Measurements from ENCODE around the gene PSMB1.
A peak's percentile ranks its signal among the peaks of the same experiment; 100 is the strongest.

Gene PSMB1

GRCh38 chr6:170545405-170545804, 7.7 kb downstream of the PSMB1 start:
- no peak overlapping the region for H3K23ac ChIP-seq (ENCODE audit: low read length in 2 of 2)
- H2BK12ac ChIP-seq (ENCODE audit: low read length in 2 of 2) = no peak overlapping the region
- no peak overlapping the region for H2BK5ac ChIP-seq (ENCODE audit: low read depth, low read length, poor library complexity, severe bottlenecking)
- WGBS = 22% methylated on average over 2 of the region's 2 CpGs
- H2AFZ ChIP-seq (ENCODE audit: low read depth, low read length) = no peak overlapping the region
- no peaks in the 10 kb centered on the region for H3K9me3 ChIP-seq (ENCODE audit: control insufficient read depth, low read length)
- H4K91ac ChIP-seq (ENCODE audit: low read length) = no peak overlapping the region
- H3K4me2 ChIP-seq (ENCODE audit: low read length, poor library complexity, severe bottlenecking) = no peak overlapping the region
- H2BK120ac ChIP-seq (ENCODE audit: low read depth, low read length) = no peak overlapping the region
- H2BK15ac ChIP-seq (ENCODE audit: low read depth, poor library complexity, severe bottlenecking) = no peak overlapping the region
- no peaks in the 10 kb centered on the region for H3K4me1 ChIP-seq (ENCODE audit: control insufficient read depth, insufficient read depth, low read depth, low read length)
- no peak overlapping the region for H3K18ac ChIP-seq (ENCODE audit: low read depth in 1 of 2, low read length in 2 of 2)
- H3K79me1 ChIP-seq (replicated peaks; ENCODE audit: low read length, poor library complexity, severe bottlenecking) = peaks cover 19% of the 10 kb centered on the region
- no peak overlapping the region for H3K4me3 ChIP-seq (ENCODE audit: insufficient read depth in 1 of 2, low read depth in 1 of 2, low read length in 2 of 2)
- no peak overlapping the region for H3K4ac ChIP-seq (ENCODE audit: low read depth in 1 of 2, low read length in 2 of 2)
- H3K27ac ChIP-seq (ENCODE audit: low read length, poor library complexity, severe bottlenecking) = no peak overlapping the region
- H3K36me3 ChIP-seq (ENCODE audit: control insufficient read depth in 1 of 2, insufficient read depth in 2 of 2, low read depth in 1 of 2, low read length in 2 of 2) = peaks cover 12 to 97% of the 10 kb centered on the region in 2 experiments
- no peak overlapping the region for H4K8ac ChIP-seq (ENCODE audit: low read length)
- DNase-seq = peak; percentile 50
- no peaks in the 10 kb centered on the region for H3K27me3 ChIP-seq (ENCODE audit: control insufficient read depth in 1 of 2, insufficient read depth in 1 of 2, low read length in 2 of 2)
- H3K9ac ChIP-seq (ENCODE audit: low read length) = no peak overlapping the region
- no peak overlapping the region for H3K14ac ChIP-seq (ENCODE audit: low read length in 2 of 2)
- H2AK5ac ChIP-seq (ENCODE audit: low read length, severe bottlenecking) = no peak overlapping the region

GRCh38 chr6:170542031-170542719, 10.9 kb downstream of the PSMB1 start:
- H3K14ac ChIP-seq (ENCODE audit: low read length in 2 of 2) = no peak overlapping the region
- H2BK15ac ChIP-seq (ENCODE audit: low read depth, poor library complexity, severe bottlenecking) = no peak overlapping the region
- H4K8ac ChIP-seq (ENCODE audit: low read length) = no peak overlapping the region
- peak; percentile 38 for DNase-seq
- no peak overlapping the region for H2BK120ac ChIP-seq (ENCODE audit: low read depth, low read length)
- no peak overlapping the region for H4K91ac ChIP-seq (ENCODE audit: low read length)
- no peak overlapping the region for H3K4ac ChIP-seq (ENCODE audit: low read depth in 1 of 2, low read length in 2 of 2)
- H3K79me1 ChIP-seq (replicated peaks; ENCODE audit: low read length, poor library complexity, severe bottlenecking) = peaks cover 28% of the 10 kb centered on the region
- H3K18ac ChIP-seq (ENCODE audit: low read depth in 1 of 2, low read length in 2 of 2) = no peak overlapping the region
- peaks cover 24 to 99% of the 10 kb centered on the region in 2 experiments for H3K36me3 ChIP-seq (ENCODE audit: control insufficient read depth in 1 of 2, insufficient read depth in 2 of 2, low read depth in 1 of 2, low read length in 2 of 2)
- no peaks in the 10 kb centered on the region for H3K4me1 ChIP-seq (ENCODE audit: control insufficient read depth, insufficient read depth, low read depth, low read length)
- WGBS = 96% methylated on average over 10 of the region's 10 CpGs
- H2AFZ ChIP-seq (ENCODE audit: low read depth, low read length) = no peak overlapping the region
- H3K23ac ChIP-seq (ENCODE audit: low read length in 2 of 2) = no peak overlapping the region
- no peak overlapping the region for H3K4me2 ChIP-seq (ENCODE audit: low read length, poor library complexity, severe bottlenecking)
- H2BK12ac ChIP-seq (ENCODE audit: low read length in 2 of 2) = no peak overlapping the region
- no peak overlapping the region for H3K27ac ChIP-seq (ENCODE audit: low read length, poor library complexity, severe bottlenecking)
- no peaks in the 10 kb centered on the region for H3K27me3 ChIP-seq (ENCODE audit: control insufficient read depth in 1 of 2, insufficient read depth in 1 of 2, low read length in 2 of 2)
- H2AK5ac ChIP-seq (ENCODE audit: low read length, severe bottlenecking) = no peak overlapping the region
- no peak overlapping the region for H3K9ac ChIP-seq (ENCODE audit: low read length)
- no peaks in the 10 kb centered on the region for H3K9me3 ChIP-seq (ENCODE audit: control insufficient read depth, low read length)
- no peak overlapping the region for H3K4me3 ChIP-seq (ENCODE audit: insufficient read depth in 1 of 2, low read depth in 1 of 2, low read length in 2 of 2)
- H2BK5ac ChIP-seq (ENCODE audit: low read depth, low read length, poor library complexity, severe bottlenecking) = no peak overlapping the region

- Histone ChIP-seq H2BK15ac (ENCODE audit: low read depth, poor library complexity, severe bottlenecking) (no peak overlapping the region), H3K23ac (ENCODE audit: low read length in 2 of 2) (no peak overlapping the region), H2BK120ac (ENCODE audit: low read depth, low read length) (no peak overlapping the region), H3K18ac (ENCODE audit: low read depth in 1 of 2, low read length in 2 of 2) (no peak overlapping the region), H2AFZ (ENCODE audit: low read depth, low read length) (no peak overlapping the region), H3K27me3 (ENCODE audit: control insufficient read depth in 1 of 2, insufficient read depth in 1 of 2, low read length in 2 of 2) (no peaks in the 10 kb centered on the region), H3K36me3 (ENCODE audit: control insufficient read depth in 1 of 2, insufficient read depth in 2 of 2, low read depth in 1 of 2, low read length in 2 of 2) (peaks cover 36 to 100% of the 10 kb centered on the region in 2 experiments), H3K4ac (ENCODE audit: low read depth in 1 of 2, low read length in 2 of 2) (no peak overlapping the region), H3K4me2 (ENCODE audit: low read length, poor library complexity, severe bottlenecking) (no peak overlapping the region), H3K27ac (ENCODE audit: low read length, poor library complexity, severe bottlenecking) (no peak overlapping the region), H3K4me3 (ENCODE audit: insufficient read depth in 1 of 2, low read depth in 1 of 2, low read length in 2 of 2) (no peak overlapping the region), H3K9me3 (ENCODE audit: control insufficient read depth, low read length) (no peaks in the 10 kb centered on the region), H4K91ac (ENCODE audit: low read length) (no peak overlapping the region), H2BK5ac (ENCODE audit: low read depth, low read length, poor library complexity, severe bottlenecking) (no peak overlapping the region), H3K9ac (ENCODE audit: low read length) (no peak overlapping the region), H4K8ac (ENCODE audit: low read length) (no peak overlapping the region), H3K4me1 (ENCODE audit: control insufficient read depth, insufficient read depth, low read depth, low read length) (peaks cover 3% of the 10 kb centered on the region), H2BK12ac (ENCODE audit: low read length in 2 of 2) (no peak overlapping the region), H2AK5ac (ENCODE audit: low read length, severe bottlenecking) (no peak overlapping the region), H3K14ac (ENCODE audit: low read length in 2 of 2) (no peak overlapping the region), H3K79me1 (replicated peaks; ENCODE audit: low read length, poor library complexity, severe bottlenecking) (peaks cover 24% of the 10 kb centered on the region)
- 93% methylated on average over 4 of the region's 4 CpGs for WGBS
- DNase-seq = no peak
These were observed 15.8 kb downstream of the PSMB1 start for GRCh38 chr6:170537329-170537728.

GRCh38 chr6:170536671-170537070, 16.4 kb downstream of the PSMB1 start:
- H3K4me2 ChIP-seq (ENCODE audit: low read length, poor library complexity, severe bottlenecking) = no peak overlapping the region
- no peak overlapping the region for H3K27ac ChIP-seq (ENCODE audit: low read length, poor library complexity, severe bottlenecking)
- no peak overlapping the region for H3K18ac ChIP-seq (ENCODE audit: low read depth in 1 of 2, low read length in 2 of 2)
- H3K4ac ChIP-seq (ENCODE audit: low read depth in 1 of 2, low read length in 2 of 2) = no peak overlapping the region
- no peak overlapping the region for H2BK12ac ChIP-seq (ENCODE audit: low read length in 2 of 2)
- H3K23ac ChIP-seq (ENCODE audit: low read length in 2 of 2) = no peak overlapping the region
- no peak for DNase-seq
- no peaks in the 10 kb centered on the region for H3K9me3 ChIP-seq (ENCODE audit: control insufficient read depth, low read length)
- no peak overlapping the region for H4K8ac ChIP-seq (ENCODE audit: low read length)
- no peak overlapping the region for H2BK15ac ChIP-seq (ENCODE audit: low read depth, poor library complexity, severe bottlenecking)
- H2BK5ac ChIP-seq (ENCODE audit: low read depth, low read length, poor library complexity, severe bottlenecking) = no peak overlapping the region
- H2BK120ac ChIP-seq (ENCODE audit: low read depth, low read length) = no peak overlapping the region
- H3K4me3 ChIP-seq (ENCODE audit: insufficient read depth in 1 of 2, low read depth in 1 of 2, low read length in 2 of 2) = no peak overlapping the region
- H3K36me3 ChIP-seq (ENCODE audit: control insufficient read depth in 1 of 2, insufficient read depth in 2 of 2, low read depth in 1 of 2, low read length in 2 of 2) = peaks cover 35 to 100% of the 10 kb centered on the region in 2 experiments
- H3K27me3 ChIP-seq (ENCODE audit: control insufficient read depth in 1 of 2, insufficient read depth in 1 of 2, low read length in 2 of 2) = no peaks in the 10 kb centered on the region
- H3K4me1 ChIP-seq (ENCODE audit: control insufficient read depth, insufficient read depth, low read depth, low read length) = peaks cover 5% of the 10 kb centered on the region
- H3K79me1 ChIP-seq (replicated peaks; ENCODE audit: low read length, poor library complexity, severe bottlenecking) = peaks cover 21% of the 10 kb centered on the region
- no peak overlapping the region for H3K9ac ChIP-seq (ENCODE audit: low read length)
- H3K14ac ChIP-seq (ENCODE audit: low read length in 2 of 2) = no peak overlapping the region
- no peak overlapping the region for H2AFZ ChIP-seq (ENCODE audit: low read depth, low read length)
- 97% methylated on average over 5 of the region's 5 CpGs for WGBS
- no peak overlapping the region for H2AK5ac ChIP-seq (ENCODE audit: low read length, severe bottlenecking)
- no peak overlapping the region for H4K91ac ChIP-seq (ENCODE audit: low read length)
